GM19035 (cell line): ENCODE measurements around the gene EIF5AL1.
"Not testable (repeated sequence)": the region's sequence is repeated elsewhere in the genome, so short reads cannot be mapped to it uniquely, and the experiment has no call there.

Experiments
- ATAC-seq: cut with Tn5 transposase; IDR thresholded peaks from one replicate; pipeline ENCODE4 v1.9.1; 2021; ENCODE audit not compliant: unreplicated experiment

Gene EIF5AL1

DNA sequence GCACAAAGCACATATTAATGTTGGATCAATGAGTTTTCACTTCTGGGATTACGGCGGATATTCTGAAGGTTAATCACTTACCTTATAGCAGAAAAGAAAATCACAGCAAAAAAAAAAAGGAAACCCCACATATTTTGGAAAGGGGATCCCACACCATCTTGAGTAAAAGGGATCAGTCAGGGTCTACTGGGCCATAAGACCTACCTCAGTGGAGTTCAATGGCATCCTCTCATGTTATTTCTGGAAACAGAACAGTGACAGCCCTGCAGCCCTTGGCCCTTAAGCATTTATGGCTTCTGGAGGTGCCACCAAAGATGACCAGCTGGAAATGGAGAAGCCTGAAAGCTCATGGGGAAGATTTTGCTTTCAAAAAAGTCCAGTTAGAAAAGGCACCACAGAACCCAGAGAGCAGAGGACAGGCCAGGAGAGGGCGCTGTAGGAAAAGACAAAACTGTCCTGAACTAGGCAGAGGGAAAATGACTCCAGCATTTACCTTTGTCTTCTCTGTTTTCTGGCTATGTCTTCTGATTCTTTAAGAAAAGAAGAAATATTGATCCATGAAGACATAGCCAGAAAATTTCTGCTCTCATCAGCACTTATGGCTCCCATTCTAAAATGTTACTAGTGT, 2.9 kb upstream of the EIF5AL1 start:
- peak; percentile 60 for ATAC-seq

DNA sequence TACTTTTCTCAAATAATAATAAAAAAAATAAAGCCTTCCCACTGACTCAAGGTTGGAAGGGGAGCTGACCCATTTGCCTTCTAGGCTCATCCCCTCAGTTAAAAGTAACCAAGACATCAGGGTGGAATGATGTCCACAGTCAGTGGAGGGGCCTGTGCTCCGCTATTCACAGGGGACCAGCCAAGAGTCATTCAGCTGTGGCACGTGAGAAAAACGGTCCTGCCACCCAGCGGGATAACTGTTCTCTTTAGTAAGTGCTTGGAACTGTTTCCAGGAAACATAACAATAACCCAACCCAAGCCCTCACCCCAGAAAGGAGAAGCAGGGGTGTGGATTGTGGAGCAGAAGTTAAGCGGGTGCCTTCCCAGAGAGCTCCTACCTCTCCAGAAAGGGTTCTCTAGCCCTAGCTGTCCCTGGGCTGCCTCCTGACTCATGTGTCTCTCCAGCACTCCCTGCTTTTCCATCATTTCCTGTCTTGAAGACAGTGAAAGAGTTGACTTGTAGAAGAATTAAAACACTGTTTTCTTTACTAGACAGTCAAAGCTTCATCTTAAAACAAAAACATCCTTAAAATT, 2.3 kb upstream of the EIF5AL1 start:
- ATAC-seq: not testable (repeated sequence)

DNA sequence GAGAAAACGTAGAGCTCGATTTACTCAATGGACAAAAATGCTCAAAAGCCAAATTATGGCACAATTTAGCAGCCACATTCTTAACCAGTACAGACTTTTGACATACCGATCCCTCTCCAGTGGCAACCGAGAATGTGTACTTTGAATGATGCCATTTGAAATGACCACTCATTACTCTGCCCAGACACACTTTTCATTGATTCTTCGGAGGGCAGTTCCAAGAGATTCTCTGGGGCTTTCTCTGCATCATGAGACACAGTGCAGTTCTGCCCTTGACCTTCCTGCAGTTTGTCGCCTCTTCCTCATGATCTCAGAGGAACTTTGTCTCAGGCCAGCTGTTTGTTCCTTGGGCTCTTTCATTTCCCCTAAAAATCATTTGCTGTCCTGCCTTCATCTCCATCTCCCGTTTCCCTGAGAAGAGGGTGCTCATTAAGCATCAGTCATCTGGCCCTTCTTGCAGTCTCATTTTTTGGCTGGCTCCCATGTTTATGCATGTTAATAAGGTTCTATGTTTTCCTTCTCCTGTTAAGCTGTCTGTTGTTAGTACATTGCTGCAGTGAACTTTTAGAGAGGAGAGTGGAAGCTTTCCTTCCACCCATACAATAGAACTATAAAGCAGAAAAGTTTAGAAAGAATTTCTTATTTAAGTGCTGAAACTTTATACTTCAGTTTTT, 4.3 kb downstream of the EIF5AL1 start:
- not testable (repeated sequence) for ATAC-seq

DNA sequence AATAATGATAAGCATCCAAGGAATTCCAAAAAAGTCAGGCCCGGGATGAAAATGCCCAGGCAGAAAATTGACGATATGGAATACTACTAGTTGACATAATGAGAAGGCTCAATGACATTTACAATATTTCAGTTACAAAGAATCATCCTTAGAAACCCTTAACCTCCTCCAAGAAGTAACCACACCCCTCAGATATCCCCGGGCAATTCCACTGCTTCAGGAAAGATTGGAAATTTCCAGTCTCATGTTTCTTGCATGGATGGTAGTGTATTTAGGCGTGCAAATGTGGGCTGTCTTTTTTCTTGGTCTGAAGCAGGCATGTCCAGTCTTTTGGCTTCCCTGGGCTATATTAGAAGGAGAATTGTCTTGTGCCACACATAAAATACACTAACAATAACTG, 5.2 kb downstream of the EIF5AL1 start:
- ATAC-seq: not testable (repeated sequence)

DNA sequence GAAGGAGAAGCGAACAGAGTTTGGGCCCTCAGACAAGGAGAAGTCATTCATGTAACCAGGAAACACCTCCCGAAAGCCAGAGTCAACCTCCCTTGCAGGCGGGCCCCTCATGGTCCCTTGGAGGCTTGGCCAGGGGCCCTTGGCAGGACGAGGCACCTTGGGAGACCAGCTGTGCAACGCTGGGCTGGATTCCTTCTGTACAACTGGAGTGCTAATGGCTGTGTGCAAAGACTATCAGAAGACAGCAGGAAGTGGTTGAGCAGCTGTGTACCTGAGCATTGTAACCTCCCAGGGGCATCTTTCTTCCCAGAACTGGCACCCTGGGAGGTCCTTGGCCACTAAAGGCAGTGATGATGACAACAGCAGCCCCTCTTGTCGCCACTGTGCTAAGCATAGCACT, 9.4 kb downstream of the EIF5AL1 start:
- not testable (repeated sequence) for ATAC-seq

GRCh38 chr10:79522464-79522863, 10.1 kb downstream of the EIF5AL1 start:
- ATAC-seq: not testable (repeated sequence)

- ATAC-seq: not testable (repeated sequence)
These were observed 11.0 kb downstream of the EIF5AL1 start for GRCh38 chr10:79523157-79523853.

DNA sequence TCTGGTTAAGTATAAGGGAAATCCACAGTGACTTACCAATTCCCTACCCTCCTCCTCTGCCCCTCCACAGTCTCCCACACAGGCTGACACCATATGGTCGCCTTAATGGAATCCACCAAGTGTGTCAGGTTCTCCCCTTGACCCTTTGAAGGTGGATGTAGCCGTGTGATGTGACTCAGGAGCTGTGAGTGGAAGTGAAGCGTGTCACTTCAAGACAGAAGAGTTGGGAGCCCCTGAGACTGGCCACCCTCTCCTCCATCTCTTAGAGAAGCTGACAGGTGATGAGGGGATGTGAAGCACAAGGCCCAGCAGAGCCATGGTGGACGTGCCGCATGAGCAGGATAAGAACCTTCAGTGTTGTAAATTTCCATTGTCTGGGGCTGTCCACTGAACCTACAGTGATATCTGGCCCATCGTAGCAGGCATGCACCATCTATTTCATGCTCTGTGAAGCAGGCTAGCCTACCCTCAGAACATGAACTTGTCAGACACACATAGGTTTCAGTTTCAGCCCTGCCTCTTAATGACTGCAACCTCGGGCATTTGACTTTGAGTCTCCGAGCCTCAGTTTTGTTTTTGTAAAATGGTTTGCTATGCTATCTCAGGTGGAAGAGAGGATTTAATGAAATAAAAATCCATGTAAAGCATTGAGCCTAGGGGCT, 12.8 kb downstream of the EIF5AL1 start:
- peak; percentile 90 for ATAC-seq

- not testable (repeated sequence) for ATAC-seq
These were observed 15.9 kb downstream of the EIF5AL1 start for GRCh38 chr10:79528261-79528660.

DNA sequence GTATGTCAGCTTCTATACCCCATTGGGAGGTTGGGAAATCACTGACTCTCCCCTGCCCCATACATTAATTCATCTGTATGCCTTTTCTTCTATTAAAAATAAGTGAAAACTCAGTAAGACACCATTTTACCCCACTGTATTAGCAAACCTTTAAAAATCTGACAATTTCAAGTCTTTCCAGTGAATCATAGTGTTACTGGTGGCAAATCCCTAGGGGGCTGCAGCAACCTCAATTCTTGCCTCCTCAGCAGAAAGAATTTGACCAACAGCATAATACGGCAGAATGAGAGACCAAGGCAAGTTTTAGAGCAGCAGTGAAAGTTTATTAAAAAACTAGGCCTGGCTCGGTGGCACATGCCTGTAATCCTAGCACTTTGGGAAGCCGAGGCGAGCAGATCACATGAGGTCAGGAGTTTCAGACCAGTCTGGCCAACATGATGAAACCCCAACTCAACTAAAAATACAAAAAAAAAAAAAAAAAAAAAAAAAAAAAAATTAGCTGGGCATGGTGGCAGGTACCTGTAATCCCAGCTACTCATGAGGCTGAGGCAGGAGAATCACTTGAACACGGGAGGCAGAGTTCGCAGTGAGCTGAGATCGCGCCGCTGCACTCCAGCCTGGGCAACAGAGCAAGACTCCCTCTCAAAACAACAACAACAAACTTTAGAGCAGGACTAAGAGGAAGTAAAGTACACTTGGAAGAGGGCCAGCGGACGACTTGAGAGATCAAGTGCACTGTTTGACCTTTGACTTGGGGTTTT, 21.0 kb downstream of the EIF5AL1 start:
- not testable (repeated sequence) for ATAC-seq

- ATAC-seq: not testable (repeated sequence)
These were observed 21.5 kb downstream of the EIF5AL1 start for GRCh38 chr10:79533903-79534175.

DNA sequence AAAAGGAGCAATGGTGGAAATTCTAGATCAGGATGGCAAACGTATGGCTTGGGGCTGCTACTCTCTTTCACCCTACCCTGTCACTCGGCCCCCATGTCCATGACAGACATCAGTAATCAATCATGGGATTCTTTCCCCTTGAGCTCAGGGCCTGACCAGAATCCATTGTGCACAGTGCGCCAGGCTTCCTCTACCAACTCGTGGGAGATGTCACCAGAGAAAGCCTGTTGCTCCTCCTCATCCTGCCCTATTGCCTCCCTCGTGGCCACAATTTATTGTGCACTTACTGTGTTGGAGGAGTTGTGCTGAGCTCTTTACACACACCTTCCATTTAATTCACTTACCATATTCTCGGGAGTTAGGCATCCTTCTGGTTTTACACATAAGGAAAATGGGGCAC, 26.0 kb downstream of the EIF5AL1 start:
- ATAC-seq: not testable (repeated sequence)

GRCh38 chr10:79540930-79541329, 28.6 kb downstream of the EIF5AL1 start:
- ATAC-seq: peak; percentile 90

GRCh38 chr10:79542626-79543025, 30.3 kb downstream of the EIF5AL1 start:
- no peak for ATAC-seq

GRCh38 chr10:79544408-79544807, 32.1 kb downstream of the EIF5AL1 start:
- ATAC-seq: not testable (repeated sequence)

DNA sequence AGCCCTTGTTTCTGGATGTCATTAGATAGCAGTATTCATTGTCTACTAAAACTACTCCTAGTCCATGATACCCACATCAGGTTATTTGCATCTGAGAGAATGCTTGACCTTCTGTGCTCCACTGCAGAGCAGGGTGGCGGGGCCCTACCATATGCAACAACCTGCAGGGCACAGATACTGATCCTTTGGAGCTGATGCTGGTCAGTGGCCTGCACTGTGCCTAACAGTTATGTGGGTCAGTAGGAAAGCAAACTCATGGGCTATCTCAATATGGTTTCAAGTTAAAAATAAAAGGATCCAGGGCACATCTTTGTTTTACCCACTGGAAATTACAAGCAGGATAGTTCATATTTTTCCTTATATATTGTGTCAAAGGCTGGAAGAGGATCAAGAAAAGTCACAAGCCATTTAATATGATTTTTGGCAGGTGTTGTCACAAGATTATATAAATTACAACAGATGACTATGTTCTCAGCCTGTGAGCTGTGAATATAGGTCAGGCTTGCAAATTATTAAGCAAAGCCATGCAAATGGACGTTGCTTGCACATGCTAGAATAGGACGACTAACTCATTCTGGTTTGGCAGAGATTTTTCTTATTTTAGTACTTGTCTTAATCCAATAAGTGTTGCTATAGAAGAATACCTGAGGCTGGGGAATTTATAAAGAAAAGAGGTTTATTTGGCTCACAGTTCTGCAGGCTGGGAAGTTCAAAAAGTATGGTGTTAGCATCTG, 32.8 kb downstream of the EIF5AL1 start:
- not testable (repeated sequence) for ATAC-seq

DNA sequence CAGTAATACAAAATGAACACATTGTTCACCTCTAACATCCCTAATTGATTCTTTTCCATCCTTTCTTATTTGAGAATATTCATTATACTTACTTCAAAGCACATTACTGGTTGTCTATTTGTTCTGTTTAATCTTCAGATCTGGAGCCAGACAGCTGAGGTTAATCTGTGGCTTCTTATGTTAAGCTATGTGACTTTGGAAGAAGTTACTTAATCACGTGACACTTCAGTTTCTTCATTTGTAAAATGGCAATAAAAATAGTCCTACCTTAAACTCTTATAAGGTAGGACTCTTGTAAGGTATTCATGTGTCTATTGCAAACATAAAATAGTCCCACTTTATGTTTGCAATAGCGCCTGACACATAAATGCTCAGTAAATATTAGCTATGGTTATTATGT, 34.8 kb downstream of the EIF5AL1 start:
- ATAC-seq: not testable (repeated sequence)

DNA sequence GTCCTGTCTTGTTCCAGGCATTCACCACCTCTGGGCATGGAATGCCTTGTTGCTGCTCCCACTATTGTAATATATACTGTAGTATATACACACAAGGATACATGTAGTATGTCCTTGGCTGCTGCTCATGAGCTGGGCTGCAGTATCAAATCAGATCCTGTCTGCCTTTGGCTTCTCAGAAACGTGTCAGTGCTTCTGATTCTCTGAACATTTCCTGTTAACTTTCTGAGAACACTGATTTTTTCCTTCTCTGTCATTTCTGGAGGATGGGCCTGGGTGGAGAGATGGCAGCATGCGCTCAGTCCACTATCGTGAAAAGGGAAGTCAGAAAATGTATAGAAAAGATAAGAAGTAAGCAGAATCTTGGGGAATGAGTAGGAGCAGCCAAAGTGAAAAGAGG, 35.6 kb downstream of the EIF5AL1 start:
- ATAC-seq: no peak

DNA sequence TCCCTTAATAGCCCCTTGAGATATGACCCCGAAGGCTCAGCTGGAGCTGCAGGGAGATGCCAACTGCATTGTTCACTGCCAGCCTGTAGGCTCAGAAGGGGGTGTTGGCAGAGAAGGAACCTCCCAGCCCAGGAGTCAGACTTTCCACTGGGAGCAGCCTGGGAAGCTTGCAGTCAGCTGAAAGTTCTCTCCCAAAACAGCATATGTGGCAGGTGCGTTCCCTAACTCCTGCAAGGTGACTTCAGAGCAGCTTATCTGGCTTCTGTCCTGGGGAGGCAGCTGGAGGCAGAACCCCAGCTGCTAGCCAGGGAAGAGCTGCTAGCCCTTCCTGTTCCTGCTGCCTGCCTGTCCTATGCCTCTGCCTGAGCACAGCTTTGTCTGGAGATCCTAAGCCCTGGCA, 39.8 kb downstream of the EIF5AL1 start:
- no peak for ATAC-seq
